Liver (tissue), 3 donors: Measurements from ENCODE around the gene NPEPL1.

Experiments
- EGR1 ChIP-seq, 2 donors: IDR thresholded peaks; 2 replicates each; pipeline ENCODE4 v1.6.1; 2016 to 2018; ENCODE audit warnings: antibody characterized with exemption in 2 of 2, low read depth in 2 of 2
- FOXA1 ChIP-seq: IDR thresholded peaks from 2 replicates; pipeline ENCODE4 v1.6.1; 2016; ENCODE audit warnings: antibody characterized with exemption
- RAD21 ChIP-seq, 2 donors: IDR thresholded peaks; 2 replicates each; pipeline ENCODE4 v1.6.1; 2016; ENCODE audit warnings: antibody characterized with exemption in 2 of 2, mild to moderate bottlenecking in 2 of 2
- TAF1 ChIP-seq: conservative IDR thresholded peaks from 2 replicates; pipeline ENCODE4 v1.6.1; 2016; ENCODE audit warnings: antibody characterized with exemption, mild to moderate bottlenecking
- YY1 ChIP-seq: IDR thresholded peaks from 2 replicates; pipeline ENCODE4 v1.6.1; 2016; ENCODE audit warnings: antibody characterized with exemption, mild to moderate bottlenecking
- TF ChIP-seq, protein P1 (sequence below): fragments of 150-350 bp; IDR thresholded peaks from 2 replicates; pipeline ENCODE4 v1.5.1; 2017; ENCODE audit warnings: improper control_type of control experiment, low read depth, low read length; ENCODE audit not compliant: missing input control
- TF ChIP-seq, protein P2 (sequence below): IDR thresholded peaks from 2 replicates; pipeline ENCODE4 v1.6.1; 2016; ENCODE audit warnings: antibody characterized with exemption
- donor health status: healthy.
- donor health status: healthy.

DNA sequence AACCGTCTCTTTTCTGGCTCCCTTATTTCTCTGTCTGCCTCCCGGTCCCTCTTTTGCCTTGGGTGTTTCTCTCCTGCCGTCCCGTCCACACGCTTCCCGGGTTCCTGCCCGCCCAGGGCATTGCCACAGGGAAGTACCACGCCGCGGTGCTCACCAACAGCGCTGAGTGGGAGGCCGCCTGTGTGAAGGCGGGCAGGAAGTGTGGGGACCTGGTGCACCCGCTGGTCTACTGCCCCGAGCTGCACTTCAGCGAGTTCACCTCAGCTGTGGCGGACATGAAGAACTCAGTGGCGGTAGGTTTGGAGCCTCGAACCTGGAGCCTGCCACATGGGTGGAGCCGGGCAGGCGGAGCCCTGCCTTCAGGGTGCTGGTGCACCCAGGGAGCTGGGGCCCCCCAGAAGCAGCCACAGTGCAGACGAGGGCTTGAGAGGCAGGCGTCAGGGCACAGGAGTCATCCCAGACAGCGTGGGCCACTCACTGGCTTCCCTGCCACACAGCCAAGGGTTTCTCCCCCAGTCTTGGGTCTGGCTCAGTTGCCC lies 21.3 kb downstream of the NPEPL1 start:
- TF ChIP-seq, protein P1, sequence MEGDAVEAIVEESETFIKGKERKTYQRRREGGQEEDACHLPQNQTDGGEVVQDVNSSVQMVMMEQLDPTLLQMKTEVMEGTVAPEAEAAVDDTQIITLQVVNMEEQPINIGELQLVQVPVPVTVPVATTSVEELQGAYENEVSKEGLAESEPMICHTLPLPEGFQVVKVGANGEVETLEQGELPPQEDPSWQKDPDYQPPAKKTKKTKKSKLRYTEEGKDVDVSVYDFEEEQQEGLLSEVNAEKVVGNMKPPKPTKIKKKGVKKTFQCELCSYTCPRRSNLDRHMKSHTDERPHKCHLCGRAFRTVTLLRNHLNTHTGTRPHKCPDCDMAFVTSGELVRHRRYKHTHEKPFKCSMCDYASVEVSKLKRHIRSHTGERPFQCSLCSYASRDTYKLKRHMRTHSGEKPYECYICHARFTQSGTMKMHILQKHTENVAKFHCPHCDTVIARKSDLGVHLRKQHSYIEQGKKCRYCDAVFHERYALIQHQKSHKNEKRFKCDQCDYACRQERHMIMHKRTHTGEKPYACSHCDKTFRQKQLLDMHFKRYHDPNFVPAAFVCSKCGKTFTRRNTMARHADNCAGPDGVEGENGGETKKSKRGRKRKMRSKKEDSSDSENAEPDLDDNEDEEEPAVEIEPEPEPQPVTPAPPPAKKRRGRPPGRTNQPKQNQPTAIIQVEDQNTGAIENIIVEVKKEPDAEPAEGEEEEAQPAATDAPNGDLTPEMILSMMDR: no peak
- TF ChIP-seq TAF1: no peak
- TF ChIP-seq RAD21 (IDR thresholded peaks at IDR 0.05): no peak
- TF ChIP-seq, protein P2, sequence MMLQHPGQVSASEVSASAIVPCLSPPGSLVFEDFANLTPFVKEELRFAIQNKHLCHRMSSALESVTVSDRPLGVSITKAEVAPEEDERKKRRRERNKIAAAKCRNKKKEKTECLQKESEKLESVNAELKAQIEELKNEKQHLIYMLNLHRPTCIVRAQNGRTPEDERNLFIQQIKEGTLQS: no peak
- no peak for TF ChIP-seq FOXA1
- no peak for TF ChIP-seq YY1
- no peak for TF ChIP-seq EGR1 (IDR thresholded peaks at IDR 0.05; ENCODE audit: low read depth in 2 of 2)
